Neural cell (in vitro differentiated cells): Measurements from ENCODE around the gene ARSA.

Experiments
- CTCF ChIP-seq: fragments of 450-650 bp; IDR thresholded peaks from 2 replicates; pipeline ENCODE4 v1.5.1; 2014; ENCODE audit warnings: antibody characterized with exemption, mild to moderate bottlenecking, moderate library complexity; ENCODE audit not compliant: poor library complexity, severe bottlenecking
- EP300 ChIP-seq: fragments of 450-650 bp; conservative IDR thresholded peaks from 2 replicates; pipeline ENCODE4 v1.6.1; 2014; ENCODE audit warnings: antibody characterized with exemption, mild to moderate bottlenecking, moderate library complexity; ENCODE audit not compliant: poor library complexity, severe bottlenecking
- EZH2 ChIP-seq: fragments of 200-600, 300-800 bp; shearing (Covaris generic), sonication (generic); IDR thresholded peaks from 2 replicates; pipeline ENCODE4 v1.6.1; 2014; ENCODE audit warnings: antibody characterized with exemption, low read length, borderline replicate concordance, mild to moderate bottlenecking; ENCODE audit not compliant: insufficient read depth, poor library complexity, severe bottlenecking
- MXI1 ChIP-seq: fragments of 450-650 bp; conservative IDR thresholded peaks from 2 replicates; pipeline ENCODE4 v1.6.1; 2014; ENCODE audit warnings: antibody characterized with exemption, mild to moderate bottlenecking; ENCODE audit not compliant: poor library complexity, severe bottlenecking
- POLR2AphosphoS5 ChIP-seq: IDR thresholded peaks from 2 replicates; pipeline ENCODE4 v1.6.1; 2012
- RAD21 ChIP-seq: fragments of 450-650 bp; conservative IDR thresholded peaks from 2 replicates; pipeline ENCODE4 v1.6.1; 2014; ENCODE audit warnings: antibody characterized with exemption, mild to moderate bottlenecking, moderate library complexity
- REST ChIP-seq: IDR thresholded peaks from 2 replicates; pipeline ENCODE4 v1.6.1; 2012; ENCODE audit warnings: borderline replicate concordance
- SMC3 ChIP-seq: fragments of 450-650 bp; conservative IDR thresholded peaks from 2 replicates; pipeline ENCODE4 v1.6.1; 2014; ENCODE audit warnings: antibody characterized with exemption, mild to moderate bottlenecking, moderate library complexity; ENCODE audit not compliant: poor library complexity
- TAF1 ChIP-seq: IDR thresholded peaks from 2 replicates; pipeline ENCODE4 v1.6.1; 2012; ENCODE audit warnings: low read depth

- TF ChIP-seq MXI1: no peak
- TF ChIP-seq TAF1: no peak
- no peak for TF ChIP-seq CTCF
- TF ChIP-seq EP300: no peak
- TF ChIP-seq SMC3: no peak
- no peak for TF ChIP-seq EZH2
- TF ChIP-seq REST: no peak
- no peak for TF ChIP-seq POLR2AphosphoS5
- no peak for TF ChIP-seq RAD21
These were observed 44.7 kb upstream of the ARSA start, which contains the start of gene SHANK3 for GRCh38 chr22:50672471-50673230.
